Stomach smooth muscle (tissue), 2 donors: ENCODE data around the gene UNC5B.

ENCODE experiments used
- H3K27ac ChIP-seq: one replicate; pipeline ENCODE4 v1.7.0; 2013; ENCODE audit warnings: mild to moderate bottlenecking, low read length, inconsistent platforms
- H3K27me3 ChIP-seq, 2 donors: one replicate each; pipeline ENCODE4 v1.7.0; 2013; ENCODE audit warnings: low read length in 2 of 2; ENCODE audit not compliant: insufficient read depth in 2 of 2, control insufficient read depth in 1 of 2
- H3K36me3 ChIP-seq, 2 donors: one replicate each; pipeline ENCODE4 v1.7.0; 2013; ENCODE audit warnings: low read length in 2 of 2; ENCODE audit not compliant: control insufficient read depth in 2 of 2, insufficient read depth in 2 of 2
- H3K4me1 ChIP-seq: one replicate; pipeline ENCODE4 v1.7.0; 2013; ENCODE audit warnings: low read length; ENCODE audit not compliant: control insufficient read depth, insufficient read depth
- H3K4me3 ChIP-seq, 2 donors: one replicate each; pipeline ENCODE4 v1.7.0; 2013; ENCODE audit warnings: low read length in 2 of 2
- H3K9ac ChIP-seq, 2 donors: one replicate each; pipeline ENCODE4 v1.7.0; 2013; ENCODE audit warnings: low read length in 2 of 2, mild to moderate bottlenecking in 1 of 2
- H3K9me3 ChIP-seq, 2 donors: one replicate each; pipeline ENCODE4 v1.7.0; 2013; ENCODE audit warnings: low read length in 2 of 2; ENCODE audit not compliant: control insufficient read depth in 2 of 2
- donor health status: healthy.
- donor health status: Pancreatic carcinoma.

UNC5B gene

DNA sequence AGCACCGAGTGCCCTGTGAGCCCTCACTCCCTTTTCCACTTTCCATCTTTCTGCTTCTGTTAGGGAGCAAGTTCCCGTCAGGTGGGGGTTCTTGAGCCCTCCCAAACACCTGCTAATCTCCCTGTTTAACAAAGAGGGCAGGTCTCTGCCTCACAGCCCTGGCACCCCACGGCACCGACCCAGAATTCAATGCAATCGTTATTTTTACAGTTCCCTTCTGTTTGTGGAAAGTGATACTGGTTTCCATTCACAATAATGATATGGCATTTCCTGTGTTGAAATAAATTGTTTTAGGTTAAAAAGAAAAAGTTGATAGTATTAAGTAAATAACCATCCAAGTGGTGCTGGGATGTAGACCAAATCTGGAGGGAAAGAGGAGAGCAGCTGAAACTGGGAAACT is 67.8 kb downstream of the UNC5B start:
- no peaks in the 10 kb centered on the region for H3K27me3 ChIP-seq
- no peaks in the 10 kb centered on the region for H3K9me3 ChIP-seq
- H3K4me3 ChIP-seq = no peak overlapping the region
- no peak overlapping the region for H3K9ac ChIP-seq
- H3K27ac ChIP-seq = no peak overlapping the region
- no peaks in the 10 kb centered on the region for H3K4me1 ChIP-seq
- peaks cover 0 to 2% of the 10 kb centered on the region in 2 donors for H3K36me3 ChIP-seq

DNA sequence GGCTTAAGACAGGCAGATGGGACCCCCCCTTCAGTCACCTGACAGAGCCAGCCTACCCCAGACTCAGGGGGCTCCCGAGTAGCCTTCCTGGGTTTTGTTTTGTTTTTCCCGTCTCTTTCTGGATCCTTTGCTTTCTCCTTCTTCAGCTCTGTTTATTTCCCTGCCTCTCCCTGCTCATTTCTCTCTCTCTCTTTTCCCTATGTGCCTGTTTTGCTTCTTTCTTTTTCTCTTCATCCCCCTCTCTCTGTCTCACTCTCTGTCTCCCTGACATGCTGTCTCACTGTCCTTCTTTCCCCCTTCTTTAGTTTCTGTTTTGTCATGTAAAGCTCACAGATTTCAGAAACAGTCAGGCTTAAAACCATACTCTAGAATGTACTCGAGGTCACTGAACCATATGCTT is 68.5 kb downstream of the UNC5B start:
- H3K27ac ChIP-seq = no peak overlapping the region
- no peaks in the 10 kb centered on the region for H3K9me3 ChIP-seq
- H3K9ac ChIP-seq = no peak overlapping the region
- H3K4me1 ChIP-seq = no peaks in the 10 kb centered on the region
- peaks cover 0 to 2% of the 10 kb centered on the region in 2 donors for H3K36me3 ChIP-seq
- no peaks in the 10 kb centered on the region for H3K27me3 ChIP-seq
- no peak overlapping the region for H3K4me3 ChIP-seq

DNA sequence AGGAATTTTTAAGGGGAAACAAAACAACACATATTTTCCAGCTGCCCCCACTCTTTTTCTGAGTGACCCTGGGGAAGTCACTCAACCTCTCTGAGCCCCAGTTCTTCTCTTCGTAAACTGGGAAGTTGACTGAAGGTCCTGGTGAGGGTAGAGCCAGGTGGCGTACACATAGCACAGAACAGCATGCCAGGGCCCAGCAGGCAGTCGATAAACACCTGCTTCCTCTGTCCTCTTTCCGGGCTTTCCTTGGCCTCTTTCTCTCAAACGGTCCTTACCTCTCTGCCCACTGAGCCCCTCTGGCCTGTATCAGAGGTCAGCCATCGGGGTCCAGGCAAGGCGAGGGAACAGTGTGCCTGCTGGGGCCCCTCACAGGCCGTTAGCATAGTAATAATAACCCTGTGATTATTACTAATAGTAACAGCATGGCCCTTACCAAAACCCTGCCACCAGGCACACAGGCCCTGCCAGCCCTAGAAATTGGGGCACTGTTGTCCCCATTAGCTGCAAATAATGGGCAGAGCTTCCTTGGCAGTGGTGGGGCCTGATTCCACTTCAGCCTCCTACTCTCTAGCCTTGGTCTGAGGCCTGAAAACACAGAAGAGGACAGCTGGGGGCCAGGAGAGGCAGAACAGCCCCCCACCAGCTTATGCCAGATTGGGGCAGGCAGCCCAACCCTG is 69.4 kb downstream of the UNC5B start:
- Histone ChIP-seq H3K4me3 (no peak overlapping the region), H3K27ac (no peak overlapping the region), H3K27me3 (no peaks in the 10 kb centered on the region), H3K4me1 (no peaks in the 10 kb centered on the region), H3K9ac (no peak overlapping the region), H3K9me3 (no peaks in the 10 kb centered on the region), H3K36me3 (peaks cover 0 to 4% of the 10 kb centered on the region in 2 donors)

DNA sequence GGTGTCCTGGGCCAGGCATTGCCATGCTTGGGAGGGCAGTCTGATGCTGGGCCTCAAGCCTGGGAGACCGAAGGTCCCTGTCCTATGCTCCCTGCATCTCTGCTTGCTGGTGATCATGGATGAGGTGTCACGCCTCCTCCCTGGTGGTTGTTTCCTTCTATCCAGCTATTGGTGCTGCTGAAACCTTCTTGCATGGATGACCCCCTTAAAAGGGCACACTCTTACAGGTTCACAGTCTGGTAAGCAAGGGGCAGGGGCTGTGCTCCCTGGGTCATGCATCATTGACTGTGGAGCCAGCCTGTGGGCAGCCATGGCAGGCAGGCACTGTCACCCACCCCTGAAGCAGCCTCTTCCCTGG is 69.9 kb downstream of the UNC5B start:
- Histone ChIP-seq H3K9me3 (no peaks in the 10 kb centered on the region), H3K4me1 (no peaks in the 10 kb centered on the region), H3K9ac (no peak overlapping the region), H3K4me3 (no peak overlapping the region), H3K27ac (no peak overlapping the region), H3K36me3 (peaks cover 0 to 4% of the 10 kb centered on the region in 2 donors), H3K27me3 (no peaks in the 10 kb centered on the region)

GRCh38 chr10:71283410-71283809 is 71.0 kb downstream of the UNC5B start:
- Histone ChIP-seq H3K27me3 (no peaks in the 10 kb centered on the region), H3K9ac (no peak overlapping the region), H3K4me3 (no peak overlapping the region), H3K36me3 (peaks cover 2 to 6% of the 10 kb centered on the region in 2 donors), H3K4me1 (no peaks in the 10 kb centered on the region), H3K27ac (no peak overlapping the region), H3K9me3 (no peaks in the 10 kb centered on the region)

- no peak overlapping the region for H3K27ac ChIP-seq
- H3K9me3 ChIP-seq = no peaks in the 10 kb centered on the region
- H3K27me3 ChIP-seq = no peaks in the 10 kb centered on the region
- H3K9ac ChIP-seq = no peak overlapping the region
- H3K4me1 ChIP-seq = no peaks in the 10 kb centered on the region
- H3K36me3 ChIP-seq = peaks cover 4 to 6% of the 10 kb centered on the region in 2 donors
- no peak overlapping the region for H3K4me3 ChIP-seq
These were observed 71.5 kb downstream of the UNC5B start for GRCh38 chr10:71283876-71284275.

- Histone ChIP-seq H3K4me1 (no peaks in the 10 kb centered on the region), H3K36me3 (peaks cover 4 to 6% of the 10 kb centered on the region in 2 donors), H3K9me3 (no peaks in the 10 kb centered on the region), H3K9ac (no peak overlapping the region), H3K27ac (no peak overlapping the region), H3K4me3 (no peak overlapping the region), H3K27me3 (no peaks in the 10 kb centered on the region)
These were observed 72.3 kb downstream of the UNC5B start for GRCh38 chr10:71284544-71285179.

DNA sequence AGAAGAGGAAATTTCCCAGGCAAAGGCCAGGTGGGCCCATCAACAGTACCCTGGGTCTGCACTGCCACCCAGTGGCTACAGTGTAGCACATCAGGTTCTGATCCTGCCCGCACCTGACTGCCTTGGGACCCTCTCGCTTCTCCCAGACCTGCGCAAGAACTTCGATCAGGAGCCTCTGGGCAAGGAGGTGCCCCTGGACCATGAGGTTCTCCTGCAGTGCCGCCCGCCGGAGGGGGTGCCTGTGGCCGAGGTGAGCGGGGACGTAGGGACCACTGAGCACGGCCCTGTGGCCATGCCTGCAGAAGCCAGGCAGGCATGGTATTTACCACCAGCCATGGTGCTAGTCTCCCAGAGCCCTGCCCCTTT is 72.8 kb downstream of the UNC5B start:
- H3K9me3 ChIP-seq = no peaks in the 10 kb centered on the region
- H3K27ac ChIP-seq = no peak overlapping the region
- no peak overlapping the region for H3K9ac ChIP-seq
- H3K27me3 ChIP-seq = no peaks in the 10 kb centered on the region
- no peak overlapping the region for H3K4me3 ChIP-seq
- H3K36me3 ChIP-seq = peaks cover 4 to 6% of the 10 kb centered on the region in 2 donors
- H3K4me1 ChIP-seq = no peaks in the 10 kb centered on the region

DNA sequence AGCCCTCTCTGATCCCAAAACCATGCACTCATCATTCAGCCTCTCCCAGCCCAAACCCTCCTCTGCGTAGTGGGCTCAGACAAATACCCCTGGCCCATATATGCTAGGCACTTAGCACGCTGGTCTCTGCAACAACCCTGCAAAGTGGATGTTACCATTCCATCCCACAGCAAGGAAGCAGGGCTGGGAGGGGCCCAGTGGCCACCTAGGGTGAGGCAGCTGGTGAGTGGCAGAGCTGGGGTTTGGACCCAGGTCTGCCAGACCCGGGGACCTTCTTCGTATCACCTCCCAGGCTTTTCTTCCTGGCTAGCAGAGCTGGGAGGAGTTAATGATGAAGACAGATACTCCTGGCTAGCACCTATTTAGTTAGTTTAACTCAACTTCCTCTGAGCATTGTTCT is 73.6 kb downstream of the UNC5B start:
- H3K9me3 ChIP-seq = no peaks in the 10 kb centered on the region
- no peaks in the 10 kb centered on the region for H3K4me1 ChIP-seq
- H3K9ac ChIP-seq = no peak overlapping the region
- H3K27me3 ChIP-seq = no peaks in the 10 kb centered on the region
- H3K36me3 ChIP-seq = peaks cover 4 to 6% of the 10 kb centered on the region in 2 donors
- H3K4me3 ChIP-seq = no peak overlapping the region
- no peak overlapping the region for H3K27ac ChIP-seq

DNA sequence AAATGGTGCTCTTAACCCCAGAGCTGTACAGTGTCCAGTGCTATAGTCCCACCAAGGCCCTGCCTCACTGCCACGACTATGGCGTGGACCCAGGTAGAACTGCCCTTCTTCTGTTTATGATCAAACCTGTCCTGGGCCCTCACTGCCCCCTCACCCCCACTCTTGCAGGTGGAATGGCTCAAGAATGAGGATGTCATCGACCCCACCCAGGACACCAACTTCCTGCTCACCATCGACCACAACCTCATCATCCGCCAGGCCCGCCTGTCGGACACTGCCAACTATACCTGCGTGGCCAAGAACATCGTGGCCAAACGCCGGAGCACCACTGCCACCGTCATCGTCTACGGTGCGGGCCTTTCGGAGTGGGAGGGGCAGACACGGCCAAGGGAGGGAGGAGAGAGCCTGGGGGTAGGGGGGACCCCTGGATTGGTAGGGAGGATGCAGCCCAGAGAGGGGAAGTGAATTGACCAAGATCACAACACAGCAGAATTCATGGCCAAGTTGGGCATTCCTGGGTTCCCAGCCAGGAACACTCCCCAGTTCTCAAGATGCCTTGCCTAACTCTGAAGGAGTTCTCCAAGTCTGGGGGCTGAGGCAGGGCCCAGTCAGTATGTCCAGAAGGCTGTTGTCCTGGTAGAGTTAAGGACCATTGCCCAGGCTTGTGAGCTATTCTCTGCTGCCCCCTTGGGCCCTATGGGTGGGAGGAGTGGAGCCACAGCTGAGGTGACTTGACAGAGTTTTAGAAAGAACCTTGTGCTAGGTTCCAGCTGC is 74.3 kb downstream of the UNC5B start:
- H3K4me3 ChIP-seq = no peak overlapping the region
- H3K27ac ChIP-seq = no peak overlapping the region
- H3K9me3 ChIP-seq = no peaks in the 10 kb centered on the region
- peaks cover 4 to 6% of the 10 kb centered on the region in 2 donors for H3K36me3 ChIP-seq
- H3K4me1 ChIP-seq = no peaks in the 10 kb centered on the region
- no peak overlapping the region for H3K9ac ChIP-seq
- no peaks in the 10 kb centered on the region for H3K27me3 ChIP-seq

- Histone ChIP-seq H3K9ac (no peak overlapping the region), H3K36me3 (peaks cover 4 to 5% of the 10 kb centered on the region in 2 donors), H3K9me3 (no peaks in the 10 kb centered on the region), H3K27me3 (no peaks in the 10 kb centered on the region), H3K4me3 (no peak overlapping the region), H3K27ac (no peak overlapping the region), H3K4me1 (no peaks in the 10 kb centered on the region)
These were observed 75.1 kb downstream of the UNC5B start for GRCh38 chr10:71287456-71287855.
